ENCODE results near the gene GOLGA6L10.
"Not testable (repeated sequence)": the region's sequence is repeated elsewhere in the genome, so short reads cannot be mapped to it uniquely, and the experiment has no call there.

Gene GOLGA6L10

DNA sequence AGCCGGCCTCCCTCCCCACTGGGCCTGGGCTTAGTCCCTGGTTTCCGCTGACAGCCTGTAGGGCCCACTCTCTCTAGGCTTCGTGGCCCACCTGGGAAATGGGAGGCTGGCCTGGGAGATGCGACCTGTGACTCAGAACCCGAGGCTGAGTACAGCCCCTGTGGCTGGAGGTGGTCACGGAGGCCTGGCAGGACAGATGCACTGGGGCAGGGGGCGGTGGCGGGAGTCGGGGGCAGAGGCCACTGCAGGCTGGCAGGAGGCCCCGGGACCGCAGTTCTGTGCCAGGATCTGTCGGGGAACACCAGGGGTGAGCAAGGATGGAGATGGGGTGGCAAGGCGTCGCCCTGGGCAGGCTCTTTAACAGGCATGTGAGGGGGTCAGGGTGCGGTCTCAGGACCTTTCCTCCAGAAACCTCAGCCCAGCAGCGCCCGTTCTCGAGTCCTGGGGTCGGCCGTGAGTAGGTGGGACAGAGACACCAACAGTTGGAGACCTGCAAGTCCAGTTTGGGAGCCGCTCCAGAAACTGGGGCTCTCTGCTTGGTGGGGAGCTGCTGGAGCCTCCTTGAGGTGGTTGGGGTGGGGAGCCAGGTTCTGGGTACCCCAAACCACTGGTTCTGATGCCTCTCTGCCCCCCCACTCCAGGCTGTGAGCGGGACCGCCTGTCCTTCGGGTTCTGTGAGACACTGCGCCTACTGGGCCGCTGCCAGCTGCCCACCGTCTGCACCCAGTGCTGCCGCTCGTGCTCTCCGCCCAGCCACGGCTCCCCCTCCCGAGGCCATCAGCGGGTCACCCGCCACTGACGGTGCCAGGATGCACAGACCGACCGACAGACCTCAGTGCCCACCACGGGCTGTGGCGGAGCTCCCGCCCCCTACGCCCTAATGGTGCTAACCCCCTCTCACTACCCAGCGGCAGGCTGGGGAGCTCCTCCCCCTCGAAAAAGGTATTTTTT, 15.4 kb downstream of the GOLGA6L10 start:
- not testable (repeated sequence) for H2AFZ ChIP-seq (ENCODE audit: low read length); H3F3A ChIP-seq (ENCODE audit: insufficient read depth, low read length); H3K36me3 ChIP-seq (replicated peaks; ENCODE audit: insufficient read depth, low read length); DNase-seq; H3K9me3 ChIP-seq (replicated peaks; ENCODE audit: insufficient read depth, low read length); H3K4me1 ChIP-seq (ENCODE audit: low read length); H3K27me3 ChIP-seq (replicated peaks; ENCODE audit: insufficient read depth, low read length); H3K9ac ChIP-seq (ENCODE audit: low read length); H3K79me2 ChIP-seq (ENCODE audit: low read length); H3K27ac ChIP-seq (ENCODE audit: low read length); H3K4me2 ChIP-seq (ENCODE audit: low read depth, low read length); H3K9me2 ChIP-seq (replicated peaks; ENCODE audit: insufficient read depth, low read length); H4K20me1 ChIP-seq (ENCODE audit: insufficient read depth, low read length); H3K4me3 ChIP-seq (ENCODE audit: low read length)

DNA sequence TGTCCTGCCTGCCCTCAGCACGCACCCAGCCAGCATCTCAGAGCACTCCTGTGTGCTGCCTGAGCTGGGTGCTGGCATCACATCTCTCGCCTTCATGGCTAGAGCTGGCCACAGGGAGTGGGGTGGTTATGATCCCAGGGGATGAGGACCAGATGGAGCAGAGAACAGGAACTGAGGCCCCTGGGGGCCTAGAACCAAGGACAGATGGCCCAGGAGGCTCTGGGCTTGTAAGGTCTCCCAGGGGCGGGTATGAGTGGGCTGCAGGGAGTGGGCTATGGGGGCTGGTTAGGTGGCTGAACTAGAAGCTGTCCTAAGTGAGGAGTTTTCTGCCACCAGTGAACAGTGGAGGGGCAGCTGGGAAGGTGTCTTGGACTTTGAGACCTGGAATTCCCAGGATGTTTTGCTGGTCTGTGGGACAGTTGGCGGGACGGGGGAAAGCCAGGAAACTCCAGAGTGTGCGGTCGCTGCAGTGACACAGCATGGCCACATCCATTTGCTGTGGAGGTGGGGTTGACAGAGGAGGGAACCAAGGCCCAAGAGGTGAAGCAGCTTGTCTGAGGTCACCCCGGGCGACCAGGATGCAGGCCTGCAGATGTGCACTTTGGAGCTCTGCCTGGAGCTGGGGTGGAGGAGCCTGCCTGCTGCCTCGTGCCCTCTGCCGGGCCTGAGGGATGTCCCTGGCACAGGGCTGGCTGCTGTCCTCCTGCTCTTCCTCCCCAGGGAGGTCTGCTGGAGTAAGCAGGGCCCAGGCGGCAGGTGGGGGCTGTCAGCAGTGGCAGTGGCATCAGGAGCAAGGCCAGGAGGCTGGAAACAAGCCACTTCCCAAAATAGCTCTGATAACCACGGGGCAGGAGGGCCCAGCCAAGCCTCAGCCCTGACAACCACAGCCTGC, 16.3 kb downstream of the GOLGA6L10 start:
- H3K27me3 ChIP-seq (replicated peaks; ENCODE audit: insufficient read depth, low read length); H3K4me2 ChIP-seq (ENCODE audit: low read depth, low read length): not testable (repeated sequence)

DNA sequence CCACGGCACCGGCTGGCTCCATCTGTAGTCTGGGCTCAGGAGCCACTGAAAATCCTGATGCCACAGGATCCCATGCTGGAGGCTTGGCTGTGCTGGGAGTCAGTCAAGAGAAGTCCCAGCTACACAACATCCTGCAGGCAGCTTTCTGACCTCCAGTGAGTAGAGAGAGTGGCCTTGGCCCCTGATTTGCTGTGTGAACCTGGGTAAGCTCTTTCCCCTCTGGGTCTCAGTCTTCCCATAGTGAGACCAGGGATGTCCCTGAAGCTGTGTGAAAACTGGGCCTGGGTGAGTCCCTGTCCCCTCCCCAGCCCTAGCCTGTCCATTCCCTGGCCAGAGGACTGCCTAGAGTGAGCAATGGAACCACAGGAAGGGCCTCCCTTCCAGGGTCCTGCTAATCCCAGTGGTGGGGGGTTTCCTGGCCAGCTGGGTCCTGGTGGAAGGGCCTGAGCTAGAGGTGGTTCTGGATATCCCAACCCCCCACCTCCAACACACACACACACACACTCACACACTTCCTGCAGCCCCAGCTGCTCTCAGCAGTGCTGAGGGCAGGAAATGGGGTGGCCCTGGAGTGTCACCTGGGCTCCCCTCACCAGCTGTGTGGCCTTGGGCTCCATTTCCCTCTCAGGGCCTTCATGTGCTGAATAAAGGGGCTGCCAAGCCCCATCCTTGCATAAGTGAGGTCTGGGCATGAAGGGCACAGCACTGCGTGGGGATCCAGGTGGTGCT, 17.5 kb downstream of the GOLGA6L10 start:
- H3K9me3 ChIP-seq (replicated peaks; ENCODE audit: insufficient read depth, low read length); H3K9ac ChIP-seq (ENCODE audit: low read length); H3K79me2 ChIP-seq (ENCODE audit: low read length); H3K9me2 ChIP-seq (replicated peaks; ENCODE audit: insufficient read depth, low read length); H2AFZ ChIP-seq (ENCODE audit: low read length); H3K4me1 ChIP-seq (ENCODE audit: low read length); H3F3A ChIP-seq (ENCODE audit: insufficient read depth, low read length); H3K4me3 ChIP-seq (ENCODE audit: low read length); H3K4me2 ChIP-seq (ENCODE audit: low read depth, low read length); DNase-seq; H4K20me1 ChIP-seq (ENCODE audit: insufficient read depth, low read length); H3K27me3 ChIP-seq (replicated peaks; ENCODE audit: insufficient read depth, low read length); H3K27ac ChIP-seq (ENCODE audit: low read length); H3K36me3 ChIP-seq (replicated peaks; ENCODE audit: insufficient read depth, low read length): not testable (repeated sequence)

More for the DNA sequence above, 16.3 kb downstream of the GOLGA6L10 start:
- DNase-seq; H3K9me3 ChIP-seq (replicated peaks; ENCODE audit: insufficient read depth, low read length); H3K9ac ChIP-seq (ENCODE audit: low read length); H3K9me2 ChIP-seq (replicated peaks; ENCODE audit: insufficient read depth, low read length); H4K20me1 ChIP-seq (ENCODE audit: insufficient read depth, low read length); H3K27ac ChIP-seq (ENCODE audit: low read length); H3K4me1 ChIP-seq (ENCODE audit: low read length); H3K36me3 ChIP-seq (replicated peaks; ENCODE audit: insufficient read depth, low read length); H2AFZ ChIP-seq (ENCODE audit: low read length); H3F3A ChIP-seq (ENCODE audit: insufficient read depth, low read length); H3K4me3 ChIP-seq (ENCODE audit: low read length); H3K79me2 ChIP-seq (ENCODE audit: low read length): not testable (repeated sequence)

DNA sequence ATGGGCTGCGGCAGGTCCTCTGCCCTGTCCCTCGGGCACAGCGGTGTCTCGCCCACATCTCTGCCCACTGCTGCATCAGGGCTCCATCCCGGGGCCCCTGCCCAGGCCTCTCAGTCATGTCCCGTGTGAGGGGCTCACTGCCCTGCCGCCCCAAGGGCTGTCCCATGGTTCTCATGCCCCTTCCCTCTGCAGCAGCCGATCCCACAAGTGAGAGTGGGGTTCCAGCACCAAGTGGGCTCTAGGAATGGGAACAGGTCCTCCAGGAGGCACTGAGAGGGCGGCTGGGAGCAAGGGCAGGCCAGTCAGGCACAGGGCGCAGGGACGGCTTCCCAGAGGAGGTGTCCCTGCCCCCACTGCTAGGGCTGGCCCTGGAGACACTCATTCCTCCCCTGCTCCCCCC, 18.4 kb downstream of the GOLGA6L10 start:
- not testable (repeated sequence) for H3K27me3 ChIP-seq (replicated peaks; ENCODE audit: insufficient read depth, low read length); H3K4me2 ChIP-seq (ENCODE audit: low read depth, low read length); H3K4me3 ChIP-seq (ENCODE audit: low read length); H3F3A ChIP-seq (ENCODE audit: insufficient read depth, low read length); H3K27ac ChIP-seq (ENCODE audit: low read length); H4K20me1 ChIP-seq (ENCODE audit: insufficient read depth, low read length); H2AFZ ChIP-seq (ENCODE audit: low read length); H3K4me1 ChIP-seq (ENCODE audit: low read length); H3K79me2 ChIP-seq (ENCODE audit: low read length); H3K9me3 ChIP-seq (replicated peaks; ENCODE audit: insufficient read depth, low read length); H3K36me3 ChIP-seq (replicated peaks; ENCODE audit: insufficient read depth, low read length); DNase-seq; H3K9ac ChIP-seq (ENCODE audit: low read length); H3K9me2 ChIP-seq (replicated peaks; ENCODE audit: insufficient read depth, low read length)

DNA sequence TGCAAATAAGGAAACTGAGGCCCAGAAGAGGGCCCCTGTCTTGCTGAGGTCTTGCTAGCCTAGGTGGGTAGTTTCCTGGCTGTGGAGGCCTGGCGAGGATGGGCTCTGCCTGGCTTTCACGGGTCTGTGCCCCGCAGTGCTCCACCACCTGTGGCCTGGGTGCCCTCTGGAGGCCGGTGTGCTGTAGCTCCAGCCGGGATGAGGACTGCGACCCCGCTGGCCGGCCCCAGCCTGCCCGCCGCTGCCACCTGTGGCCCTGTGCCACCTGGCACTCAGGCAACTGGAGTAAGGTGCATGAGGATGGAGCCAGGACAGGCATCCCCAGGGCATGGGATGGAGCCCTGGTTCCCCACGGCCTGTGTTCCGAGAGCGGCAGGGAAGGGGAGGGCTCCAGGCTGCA, 20.2 kb downstream of the GOLGA6L10 start:
- not testable (repeated sequence) for H3K27me3 ChIP-seq (replicated peaks; ENCODE audit: insufficient read depth, low read length); H3K79me2 ChIP-seq (ENCODE audit: low read length); H3F3A ChIP-seq (ENCODE audit: insufficient read depth, low read length)

DNA sequence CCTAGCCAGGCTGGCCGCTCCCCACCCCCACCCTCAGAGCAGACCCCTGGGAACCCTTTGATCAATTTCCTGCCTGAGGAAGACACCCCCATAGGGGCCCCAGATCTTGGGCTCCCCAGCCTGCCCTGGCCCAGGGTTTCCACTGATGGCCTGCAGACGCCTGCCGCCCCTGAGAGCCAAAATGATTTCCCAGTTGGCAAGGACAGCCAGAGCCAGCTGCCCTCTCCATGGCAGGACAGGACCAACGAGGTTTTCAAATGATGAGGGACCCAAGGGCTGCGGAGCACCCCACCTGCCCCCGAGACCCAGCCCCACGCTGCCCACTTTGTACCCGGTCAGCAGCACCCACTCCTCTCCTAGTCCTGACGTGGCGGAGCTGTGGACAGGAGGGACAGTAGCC, 21.9 kb downstream of the GOLGA6L10 start:
- not testable (repeated sequence) for H3K27ac ChIP-seq (ENCODE audit: low read length); H3K79me2 ChIP-seq (ENCODE audit: low read length); H3K4me1 ChIP-seq (ENCODE audit: low read length); H4K20me1 ChIP-seq (ENCODE audit: insufficient read depth, low read length); H3F3A ChIP-seq (ENCODE audit: insufficient read depth, low read length); H3K9me2 ChIP-seq (replicated peaks; ENCODE audit: insufficient read depth, low read length); H3K4me2 ChIP-seq (ENCODE audit: low read depth, low read length); H3K9me3 ChIP-seq (replicated peaks; ENCODE audit: insufficient read depth, low read length); H2AFZ ChIP-seq (ENCODE audit: low read length); H3K9ac ChIP-seq (ENCODE audit: low read length); DNase-seq; H3K27me3 ChIP-seq (replicated peaks; ENCODE audit: insufficient read depth, low read length); H3K4me3 ChIP-seq (ENCODE audit: low read length); H3K36me3 ChIP-seq (replicated peaks; ENCODE audit: insufficient read depth, low read length)

More for the DNA sequence above, 20.2 kb downstream of the GOLGA6L10 start:
- not testable (repeated sequence) for DNase-seq; H3K9me2 ChIP-seq (replicated peaks; ENCODE audit: insufficient read depth, low read length); H3K9ac ChIP-seq (ENCODE audit: low read length); H3K9me3 ChIP-seq (replicated peaks; ENCODE audit: insufficient read depth, low read length); H3K4me1 ChIP-seq (ENCODE audit: low read length); H2AFZ ChIP-seq (ENCODE audit: low read length); H3K27ac ChIP-seq (ENCODE audit: low read length); H3K4me2 ChIP-seq (ENCODE audit: low read depth, low read length); H3K36me3 ChIP-seq (replicated peaks; ENCODE audit: insufficient read depth, low read length); H3K4me3 ChIP-seq (ENCODE audit: low read length); H4K20me1 ChIP-seq (ENCODE audit: insufficient read depth, low read length)

DNA sequence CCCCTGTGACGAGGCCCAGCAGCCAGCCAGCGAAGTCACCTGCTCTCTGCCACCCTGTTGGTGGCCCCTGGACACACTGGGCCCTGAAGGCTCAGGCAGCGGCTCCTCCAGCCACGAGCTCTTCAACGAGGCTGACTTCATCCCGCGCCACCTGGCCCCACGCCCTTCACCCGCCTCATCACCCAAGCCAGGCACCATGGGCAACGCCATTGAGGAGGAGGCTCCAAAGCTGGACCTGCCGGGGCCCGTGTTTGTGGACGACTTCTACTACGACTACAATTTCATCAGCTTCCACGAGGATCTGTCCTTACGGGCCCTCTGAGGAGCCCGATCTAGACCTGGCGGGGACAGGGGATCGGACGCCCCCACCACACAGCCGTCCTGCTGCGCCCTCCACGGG, 22.4 kb downstream of the GOLGA6L10 start:
- not testable (repeated sequence) for DNase-seq; H3K9ac ChIP-seq (ENCODE audit: low read length); H3K4me3 ChIP-seq (ENCODE audit: low read length); H3K9me3 ChIP-seq (replicated peaks; ENCODE audit: insufficient read depth, low read length); H3K27me3 ChIP-seq (replicated peaks; ENCODE audit: insufficient read depth, low read length); H3F3A ChIP-seq (ENCODE audit: insufficient read depth, low read length); H4K20me1 ChIP-seq (ENCODE audit: insufficient read depth, low read length); H3K4me2 ChIP-seq (ENCODE audit: low read depth, low read length); H2AFZ ChIP-seq (ENCODE audit: low read length); H3K79me2 ChIP-seq (ENCODE audit: low read length); H3K9me2 ChIP-seq (replicated peaks; ENCODE audit: insufficient read depth, low read length); H3K36me3 ChIP-seq (replicated peaks; ENCODE audit: insufficient read depth, low read length); H3K4me1 ChIP-seq (ENCODE audit: low read length); H3K27ac ChIP-seq (ENCODE audit: low read length)

Measured in MM.1S (cell line).